GM10266 (cell line): ENCODE measurements around the gene UVRAG.
A peak's percentile ranks its signal among the peaks of the same experiment; 100 is the strongest.
"Not testable (repeated sequence)": the region's sequence is repeated elsewhere in the genome, so short reads cannot be mapped to it uniquely, and the experiment has no call there.

Experiments used
- DNase-seq: peaks from one replicate; pipeline ENCODE4 v3.0.0; 2012; ENCODE audit errors: extremely low spot score
- TF ChIP-seq, protein P1 (sequence below): IDR thresholded peaks from 2 replicates; pipeline ENCODE4 v1.5.1; 2012; ENCODE audit warnings: mild to moderate bottlenecking, low read depth; ENCODE audit not compliant: control insufficient read depth, insufficient read depth; ENCODE audit errors: missing control alignments

UVRAG gene

DNA sequence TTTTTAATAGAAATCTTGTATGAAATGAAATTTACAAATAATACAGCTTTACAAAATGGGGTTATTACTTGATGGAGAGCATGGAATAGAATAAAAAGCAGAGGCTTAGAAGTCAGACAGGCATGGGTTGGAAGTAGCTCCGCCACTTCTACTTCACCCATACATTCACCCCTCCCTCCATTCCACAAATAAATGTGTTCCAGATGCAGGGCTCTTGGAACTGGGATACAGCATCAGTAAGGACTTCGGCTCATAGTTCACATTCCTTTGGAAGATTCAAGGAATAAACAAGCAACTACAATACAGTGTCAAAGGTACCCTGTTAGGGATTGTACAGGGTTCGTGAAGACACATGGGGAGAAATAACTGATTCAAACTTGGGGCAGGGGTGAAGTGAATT, 234.5 kb downstream of the UVRAG start:
- TF ChIP-seq, protein P1, sequence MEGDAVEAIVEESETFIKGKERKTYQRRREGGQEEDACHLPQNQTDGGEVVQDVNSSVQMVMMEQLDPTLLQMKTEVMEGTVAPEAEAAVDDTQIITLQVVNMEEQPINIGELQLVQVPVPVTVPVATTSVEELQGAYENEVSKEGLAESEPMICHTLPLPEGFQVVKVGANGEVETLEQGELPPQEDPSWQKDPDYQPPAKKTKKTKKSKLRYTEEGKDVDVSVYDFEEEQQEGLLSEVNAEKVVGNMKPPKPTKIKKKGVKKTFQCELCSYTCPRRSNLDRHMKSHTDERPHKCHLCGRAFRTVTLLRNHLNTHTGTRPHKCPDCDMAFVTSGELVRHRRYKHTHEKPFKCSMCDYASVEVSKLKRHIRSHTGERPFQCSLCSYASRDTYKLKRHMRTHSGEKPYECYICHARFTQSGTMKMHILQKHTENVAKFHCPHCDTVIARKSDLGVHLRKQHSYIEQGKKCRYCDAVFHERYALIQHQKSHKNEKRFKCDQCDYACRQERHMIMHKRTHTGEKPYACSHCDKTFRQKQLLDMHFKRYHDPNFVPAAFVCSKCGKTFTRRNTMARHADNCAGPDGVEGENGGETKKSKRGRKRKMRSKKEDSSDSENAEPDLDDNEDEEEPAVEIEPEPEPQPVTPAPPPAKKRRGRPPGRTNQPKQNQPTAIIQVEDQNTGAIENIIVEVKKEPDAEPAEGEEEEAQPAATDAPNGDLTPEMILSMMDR: no peak
- DNase-seq: no peak

GRCh38 chr11:76051937-76052336, 236.9 kb downstream of the UVRAG start:
- no peak for DNase-seq
- TF ChIP-seq, protein P1: no peak

- TF ChIP-seq, protein P1: no peak
- no peak for DNase-seq
These were observed 239.3 kb downstream of the UVRAG start for GRCh38 chr11:76054330-76054729.

DNA sequence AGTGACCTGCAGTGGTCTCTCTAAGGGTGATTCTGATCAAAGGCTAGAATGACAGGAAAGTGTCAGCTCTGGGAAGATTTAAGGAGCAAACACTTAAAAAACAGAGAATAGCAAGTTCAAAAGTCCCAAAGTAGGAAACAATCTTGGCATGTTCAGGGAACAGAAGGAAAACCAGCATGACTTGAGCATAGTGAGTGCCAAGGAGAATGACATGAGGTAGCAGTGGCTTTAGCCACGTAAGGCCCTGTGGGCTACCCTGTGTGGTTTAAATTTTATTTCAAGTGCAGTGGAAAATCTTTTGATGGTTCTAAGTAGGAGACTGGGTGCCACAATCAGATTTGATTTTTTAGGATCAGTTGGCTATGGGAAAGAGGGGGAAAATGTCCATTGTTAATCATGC, 241.9 kb downstream of the UVRAG start:
- DNase-seq: no peak
- TF ChIP-seq, protein P1: no peak

- DNase-seq: not testable (repeated sequence)
These were observed 245.5 kb downstream of the UVRAG start for GRCh38 chr11:76060475-76061036.

- TF ChIP-seq, protein P1: no peak
- DNase-seq: peak; percentile 82
These were observed 247.7 kb downstream of the UVRAG start for GRCh38 chr11:76062733-76063132.

DNA sequence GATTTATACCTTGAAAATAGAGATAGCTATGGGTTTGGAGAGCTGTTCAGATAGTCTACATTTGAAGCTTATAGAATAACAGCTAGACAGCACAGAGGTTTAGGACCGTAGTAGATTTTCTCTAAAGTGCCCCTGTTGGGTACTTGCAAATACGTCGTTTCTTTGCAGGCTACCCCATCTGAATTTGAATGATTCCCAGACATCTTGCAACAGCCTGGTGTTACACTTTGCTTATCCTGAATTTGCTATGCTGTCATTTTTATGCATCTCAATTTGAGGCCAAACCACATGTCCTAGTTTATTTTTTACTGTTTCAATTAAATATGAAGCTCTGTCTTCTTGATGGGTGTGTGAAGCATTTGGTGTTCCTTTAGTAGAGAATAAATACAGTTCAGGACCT, 249.2 kb downstream of the UVRAG start:
- TF ChIP-seq, protein P1: no peak
- DNase-seq: no peak

DNA sequence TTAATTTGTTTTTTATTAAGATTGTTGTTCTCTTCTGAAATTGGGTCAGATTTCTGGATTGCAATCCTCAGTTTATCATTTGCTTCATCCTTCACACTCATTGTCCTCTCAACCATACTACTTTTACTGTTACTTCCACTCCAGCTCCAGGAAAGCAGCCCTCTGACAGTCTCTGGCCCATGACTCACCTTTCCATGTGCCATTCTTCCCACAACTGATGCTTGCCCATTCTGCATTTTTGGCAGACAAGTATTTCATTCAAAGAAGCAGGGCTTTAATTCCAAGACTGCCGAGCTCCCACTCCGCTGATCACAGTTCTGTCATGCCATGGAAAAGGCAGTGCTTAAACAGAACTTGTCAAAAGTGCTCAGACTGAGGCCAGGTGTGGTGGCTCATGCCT, 252.1 kb downstream of the UVRAG start:
- TF ChIP-seq, protein P1: no peak
- DNase-seq: no peak
